K562 (cell line): Measurements from ENCODE around the gene SLC37A3. TPM values are rescaled to one million over a fixed set of nuclear protein-coding genes. Genes with fewer than 3 reads are reported as not detected.

Experiments
- ARID2 ChIP-seq: fragments of 450-650 bp; IDR thresholded peaks from 2 replicates; pipeline ENCODE4 v1.6.1; 2017; ENCODE audit warnings: antibody characterized with exemption, mild to moderate bottlenecking
- BCLAF1 ChIP-seq, 2 experiments: fragments of 450-650 bp in 1 of 2; IDR thresholded peaks; 2 replicates each; pipeline ENCODE4 v1.6.1; 2011 to 2017; ENCODE audit warnings: low read depth in 2 of 2, antibody characterized with exemption in 1 of 2, borderline replicate concordance in 1 of 2, low read length in 1 of 2, mild to moderate bottlenecking in 1 of 2, mixed read lengths in 1 of 2; ENCODE audit not compliant: control insufficient read depth in 1 of 2
- ESRRB ChIP-seq: fragments of 250-450 bp; sonication (Bioruptor Pico); IDR thresholded peaks from 2 replicates; pipeline ENCODE4 v1.5.0; 2020; ENCODE audit warnings: mild to moderate bottlenecking, moderate library complexity, borderline replicate concordance
- FOXM1 ChIP-seq, 2 experiments: fragments of 450-650 bp in 1 of 2; sonication (generic) in 1 of 2; formaldehyde crosslinking in 1 of 2; IDR thresholded peaks; 2 replicates each; pipeline versions ENCODE4 v1.6.1 to v1.9.0; 2017 to 2022; ENCODE audit warnings: low read depth in 2 of 2, mild to moderate bottlenecking in 2 of 2, missing genetic modification reagents in 1 of 2, moderate library complexity in 1 of 2
- HDAC6 ChIP-seq: IDR thresholded peaks from 2 replicates; pipeline ENCODE4 v1.6.1; 2012; ENCODE audit warnings: low read depth, mild to moderate bottlenecking, control low read depth, inconsistent platforms, low read length, moderate library complexity
- HDGF ChIP-seq: fragments of 450-650 bp; IDR thresholded peaks from 2 replicates; pipeline ENCODE4 v1.6.1; 2016
- HMGN3 ChIP-seq: IDR thresholded peaks from 2 replicates; pipeline ENCODE4 v1.6.1; 2011; ENCODE audit warnings: borderline replicate concordance, low read depth, mild to moderate bottlenecking, mixed read lengths, low read length; ENCODE audit not compliant: insufficient read length; ENCODE audit errors: extremely low read depth
- IRF2 ChIP-seq: sonication (generic); formaldehyde crosslinking; IDR thresholded peaks from 2 replicates; pipeline ENCODE4 v1.8.1; 2022; ENCODE audit warnings: mild to moderate bottlenecking, missing genetic modification reagents
- MAFG ChIP-seq: fragments of 450-650 bp; conservative IDR thresholded peaks from 2 replicates; pipeline ENCODE4 v1.6.1; 2016; ENCODE audit warnings: missing genetic modification characterization, missing compliant biosample characterization
- MEIS2 ChIP-seq: fragments of 450-650 bp; IDR thresholded peaks from 2 replicates; pipeline ENCODE4 v1.6.1; 2014; ENCODE audit warnings: mild to moderate bottlenecking; ENCODE audit not compliant: partially characterized antibody
- MYBL2 ChIP-seq, 2 experiments: fragments of 450-650 bp in 1 of 2; sonication (generic) in 1 of 2; formaldehyde crosslinking in 1 of 2; IDR thresholded peaks; 2 replicates each; pipeline versions ENCODE4 v1.6.1 to v1.8.1; 2017 to 2022; ENCODE audit warnings: borderline replicate concordance in 1 of 2, inconsistent platforms in 1 of 2, low read depth in 1 of 2, mild to moderate bottlenecking in 1 of 2, missing genetic modification reagents in 1 of 2, moderate library complexity in 1 of 2
- RBM39 ChIP-seq: fragments of 200-400 bp; formaldehyde crosslinking; optimal IDR thresholded peaks from 2 replicates; pipeline ENCODE3; 2018; ENCODE audit warnings: low read depth, low read length
- SIN3B ChIP-seq: fragments of 450-650 bp; IDR thresholded peaks from 2 replicates; pipeline ENCODE4 v1.6.1; 2017; ENCODE audit warnings: low read depth, mild to moderate bottlenecking, moderate library complexity
- SNRNP70 ChIP-seq: fragments of 200-400 bp; formaldehyde crosslinking; optimal IDR thresholded peaks from 2 replicates; pipeline ENCODE3; 2017; ENCODE audit warnings: low read depth, low read length
- SRSF1 ChIP-seq: fragments of 200-400 bp; formaldehyde crosslinking; IDR thresholded peaks from 2 replicates; pipeline ENCODE4 v1.6.1; 2017; ENCODE audit warnings: mild to moderate bottlenecking, low read depth, low read length, moderate library complexity
- TFE3 ChIP-seq: fragments of 450-650 bp; formaldehyde crosslinking; IDR thresholded peaks from 2 replicates; pipeline ENCODE4 v1.4.0; 2020; ENCODE audit warnings: mild to moderate bottlenecking, mixed read lengths
- ZBTB9 ChIP-seq: fragments of 450-650 bp; formaldehyde crosslinking; IDR thresholded peaks from 2 replicates; pipeline ENCODE4 v1.4.0; 2020; ENCODE audit warnings: mild to moderate bottlenecking, moderate library complexity
- ZC3H11A ChIP-seq: IDR thresholded peaks from 2 replicates; pipeline ENCODE4 v1.6.1; 2012; ENCODE audit warnings: low read depth, low read length, improper control_type of control experiment
- ZC3H4 ChIP-seq: sonication (generic); formaldehyde crosslinking; IDR thresholded peaks from 2 replicates; pipeline ENCODE4 v1.9.0; 2021; ENCODE audit warnings: missing genetic modification reagents, borderline replicate concordance
- ZNF253 ChIP-seq: fragments of 250-450 bp; sonication (Bioruptor Pico); conservative IDR thresholded peaks from 2 replicates; pipeline ENCODE4 v1.6.1; 2021; ENCODE audit warnings: mild to moderate bottlenecking
- polyA plus RNA-seq, 8 experiments: library from polyadenylated mRNA; depleted of rRNA in 4 of 8; stranded (reverse) in 5 of 8; unstranded in 3 of 8; fragments of >200 nt; fragmentation: Nextera tagmentation in 2 of 8; fragmentation: Illumina TruSeq in 1 of 8; extraction: Ambion mirVana in 2 of 8; extraction: Trizol in 1 of 8; gene quantifications; 2 replicates each; pipeline versions ENCODE4 v1.2.1 to v1.2.3, GENCODE V29; 2011 to 2014; ENCODE audit warnings: inconsistent platforms in 1 of 8, missing spikeins in 1 of 8
- total RNA-seq, 7 experiments: library from RNA; depleted of rRNA in 6 of 7; stranded (reverse); fragments of >200 nt in 6 of 7; fragmentation: Illumina TruSeq in 2 of 7; extraction: Trizol in 2 of 7; gene quantifications; 2 replicates each; pipeline versions ENCODE4 v1.2.1 to v1.2.3, GENCODE V29; 2011 to 2021; ENCODE audit warnings: low replicate concordance in 1 of 7

Gene SLC37A3
- total and polyA plus RNA-seq, 9 of the 15 experiments (the other 6 are each of a cell fraction or from before 2014, with no cell fraction given) = 11.7 to 59.1 (median 26.8) TPM

- TF ChIP-seq BCLAF1 (IDR thresholded peaks at IDR 0.05; ENCODE audit: borderline replicate concordance in 1 of 2, control insufficient read depth in 1 of 2, low read depth in 2 of 2, low read length in 1 of 2) (0 out of 4 replicates have a peak, but pooled peaks of 1 of the 2 experiments have one; percentile 5), ZNF253 (CRISPR knock-in tag) (no peak), SNRNP70 (no peak), FOXM1 (IDR thresholded peaks at IDR 0.05; ENCODE audit: low read depth) (no peak), FOXM1 (CRISPR knock-in tag; IDR thresholded peaks at IDR 0.05; ENCODE audit: low read depth) (no peak), MYBL2 (IDR thresholded peaks at IDR 0.05; ENCODE audit: low read depth) (no peak), MYBL2 (CRISPR knock-in tag; IDR thresholded peaks at IDR 0.05; ENCODE audit: borderline replicate concordance) (no peak), RBM39 (no peak), MAFG (tag) (no peak), ESRRB (CRISPR knock-in tag) (no peak), ZC3H11A (no peak), MEIS2 (peak; percentile 41), SRSF1 (no peak), HDAC6 (0 out of 2 replicates have a peak, but pooled peaks have one; percentile 66), TFE3 (CRISPR knock-in tag) (peak; percentile 97), IRF2 (CRISPR knock-in tag) (no peak), SIN3B (peak; percentile 15; the same call in 1 of the 2 replicates), ZC3H4 (CRISPR knock-in tag) (no peak), ARID2 (no peak), HMGN3 (peak; percentile 77), HDGF (0 out of 2 replicates have a peak, but pooled peaks have one; percentile 42), ZBTB9 (CRISPR knock-in tag) (peak; percentile 45; the same call in 1 of the 2 replicates)
Observed at GRCh38 chr7:140397784-140398750, at the start of gene SLC37A3 (continued).
